ENCODE results near the gene MACO1.
"Not testable (repeated sequence)": the region's sequence is repeated elsewhere in the genome, so short reads cannot be mapped to it uniquely, and the experiment has no call there.

GRCh38 chr1:25444604-25445003 is 13.9 kb downstream of the MACO1 start:
- TF ChIP-seq EZH2 (IDR thresholded peaks at IDR 0.05); CTCF (IDR thresholded peaks at IDR 0.05 in 2 of 3, conservative IDR thresholded peaks at IDR 0.05 in 1 of 3; ENCODE audit: borderline replicate concordance in 1 of 3, insufficient read depth in 1 of 3, low read depth in 2 of 3, low read length in 2 of 3); POLR2A (IDR thresholded peaks at IDR 0.05; ENCODE audit: borderline replicate concordance, extremely low read depth, insufficient read depth, insufficient read length); YY1 (IDR thresholded peaks at IDR 0.05; ENCODE audit: extremely low read depth, insufficient replicate concordance, low read depth, low read length); SRF (IDR thresholded peaks at IDR 0.05; ENCODE audit: low read depth); EZH2phosphoT487 (IDR thresholded peaks at IDR 0.05; ENCODE audit: borderline replicate concordance); SP1 (IDR thresholded peaks at IDR 0.05; ENCODE audit: low read depth): not testable (repeated sequence)
